Uterus (tissue), 2 donors: ENCODE measurements around the gene DNASE1L3.

Source experiments
- POLR2A ChIP-seq, 2 donors: fragments of 450-650 bp; IDR thresholded peaks; one replicate each; pipeline ENCODE4 v1.6.1; 2016; ENCODE audit warnings: antibody characterized with exemption in 2 of 2, mild to moderate bottlenecking in 1 of 2, moderate library complexity in 1 of 2
- TF ChIP-seq, protein P1 (sequence below), 4 experiments: fragments of 200-600 bp in 2 of 4; fragments of 450-650 bp in 2 of 4; sonication (generic) in 2 of 4; IDR thresholded peaks; one replicate each; pipeline ENCODE4 v1.5.1; 2016 to 2019; ENCODE audit warnings: antibody characterized with exemption in 4 of 4, mild to moderate bottlenecking in 2 of 4, moderate library complexity in 1 of 4

DNA sequence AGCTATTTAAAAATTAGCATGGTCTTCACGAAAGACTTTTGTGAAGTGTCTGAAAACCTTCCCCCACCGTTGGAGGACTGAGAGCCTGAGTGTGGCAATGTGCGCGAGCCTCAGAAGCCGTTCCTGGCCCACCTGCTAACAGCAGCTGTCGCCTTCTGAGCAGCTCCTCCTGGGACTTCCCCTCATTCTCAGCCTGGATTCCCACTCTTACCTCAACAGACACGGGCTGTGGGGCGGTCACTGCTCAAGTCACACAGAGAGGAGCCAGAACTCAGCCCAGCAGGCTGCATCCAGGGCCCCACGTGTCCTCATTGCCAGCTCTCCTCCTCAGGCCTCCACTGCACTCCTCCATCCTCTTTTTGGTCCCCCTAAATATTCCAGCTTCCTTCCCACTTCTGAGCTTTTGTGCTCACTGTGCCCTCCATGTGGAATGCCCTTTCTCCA, 7.8 kb downstream of the DNASE1L3 start:
- TF ChIP-seq, protein P1, sequence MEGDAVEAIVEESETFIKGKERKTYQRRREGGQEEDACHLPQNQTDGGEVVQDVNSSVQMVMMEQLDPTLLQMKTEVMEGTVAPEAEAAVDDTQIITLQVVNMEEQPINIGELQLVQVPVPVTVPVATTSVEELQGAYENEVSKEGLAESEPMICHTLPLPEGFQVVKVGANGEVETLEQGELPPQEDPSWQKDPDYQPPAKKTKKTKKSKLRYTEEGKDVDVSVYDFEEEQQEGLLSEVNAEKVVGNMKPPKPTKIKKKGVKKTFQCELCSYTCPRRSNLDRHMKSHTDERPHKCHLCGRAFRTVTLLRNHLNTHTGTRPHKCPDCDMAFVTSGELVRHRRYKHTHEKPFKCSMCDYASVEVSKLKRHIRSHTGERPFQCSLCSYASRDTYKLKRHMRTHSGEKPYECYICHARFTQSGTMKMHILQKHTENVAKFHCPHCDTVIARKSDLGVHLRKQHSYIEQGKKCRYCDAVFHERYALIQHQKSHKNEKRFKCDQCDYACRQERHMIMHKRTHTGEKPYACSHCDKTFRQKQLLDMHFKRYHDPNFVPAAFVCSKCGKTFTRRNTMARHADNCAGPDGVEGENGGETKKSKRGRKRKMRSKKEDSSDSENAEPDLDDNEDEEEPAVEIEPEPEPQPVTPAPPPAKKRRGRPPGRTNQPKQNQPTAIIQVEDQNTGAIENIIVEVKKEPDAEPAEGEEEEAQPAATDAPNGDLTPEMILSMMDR (IDR thresholded peaks at IDR 0.05): no peak
- TF ChIP-seq POLR2A (IDR thresholded peaks at IDR 0.05): no peak
